ENCODE measurements around the gene TBC1D2.
"Not testable (repeated sequence)": the region's sequence is repeated elsewhere in the genome, so short reads cannot be mapped to it uniquely, and the experiment has no call there.

Gene TBC1D2

DNA sequence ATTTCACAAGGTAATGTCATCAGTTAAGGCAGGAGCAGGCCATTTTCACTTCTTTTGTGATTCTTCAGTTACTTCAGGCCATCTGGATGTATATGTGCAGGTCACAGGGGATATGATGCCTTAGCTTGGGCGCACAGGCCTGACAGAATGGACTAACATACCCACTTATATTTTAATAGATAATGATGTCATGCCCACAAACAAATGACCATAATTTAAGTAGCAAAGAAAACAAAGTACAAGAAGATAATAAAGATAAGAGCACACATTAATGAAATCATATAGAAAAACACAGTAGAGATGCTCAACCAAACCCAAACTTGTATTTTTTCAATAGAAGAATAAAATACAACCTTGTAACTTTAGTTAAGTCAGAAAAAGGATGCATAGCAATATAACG, 19.7 kb upstream of the TBC1D2 start:
- no peak for DNase-seq (ENCODE audit: low read depth)
- H3K4me3 ChIP-seq (ENCODE audit: low read length) = no peak overlapping the region
- TF ChIP-seq, protein P1, sequence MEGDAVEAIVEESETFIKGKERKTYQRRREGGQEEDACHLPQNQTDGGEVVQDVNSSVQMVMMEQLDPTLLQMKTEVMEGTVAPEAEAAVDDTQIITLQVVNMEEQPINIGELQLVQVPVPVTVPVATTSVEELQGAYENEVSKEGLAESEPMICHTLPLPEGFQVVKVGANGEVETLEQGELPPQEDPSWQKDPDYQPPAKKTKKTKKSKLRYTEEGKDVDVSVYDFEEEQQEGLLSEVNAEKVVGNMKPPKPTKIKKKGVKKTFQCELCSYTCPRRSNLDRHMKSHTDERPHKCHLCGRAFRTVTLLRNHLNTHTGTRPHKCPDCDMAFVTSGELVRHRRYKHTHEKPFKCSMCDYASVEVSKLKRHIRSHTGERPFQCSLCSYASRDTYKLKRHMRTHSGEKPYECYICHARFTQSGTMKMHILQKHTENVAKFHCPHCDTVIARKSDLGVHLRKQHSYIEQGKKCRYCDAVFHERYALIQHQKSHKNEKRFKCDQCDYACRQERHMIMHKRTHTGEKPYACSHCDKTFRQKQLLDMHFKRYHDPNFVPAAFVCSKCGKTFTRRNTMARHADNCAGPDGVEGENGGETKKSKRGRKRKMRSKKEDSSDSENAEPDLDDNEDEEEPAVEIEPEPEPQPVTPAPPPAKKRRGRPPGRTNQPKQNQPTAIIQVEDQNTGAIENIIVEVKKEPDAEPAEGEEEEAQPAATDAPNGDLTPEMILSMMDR (IDR thresholded peaks at IDR 0.05; ENCODE audit: insufficient read depth, low read depth, low read length, missing control alignments) = no peak

DNA sequence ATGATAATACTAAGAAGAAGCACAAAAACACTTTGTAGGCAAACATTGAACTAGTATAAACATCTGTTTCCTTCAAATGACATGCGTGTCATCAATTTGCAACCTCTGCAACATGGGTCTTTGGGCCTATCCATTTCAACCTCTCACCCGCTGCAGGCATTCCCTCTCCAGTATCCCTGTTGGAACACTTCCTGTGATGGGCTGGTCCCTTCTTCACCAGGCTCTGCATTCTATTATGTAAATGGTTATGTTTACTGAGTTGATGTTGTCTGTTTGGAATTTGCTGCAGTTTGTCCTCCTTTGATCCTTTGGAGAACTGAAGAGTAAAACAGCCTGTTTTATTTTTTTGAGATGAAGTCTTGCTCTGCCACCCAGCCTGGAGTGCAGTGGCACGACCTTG, 16.6 kb upstream of the TBC1D2 start:
- no peak overlapping the region for H3K4me3 ChIP-seq (ENCODE audit: low read length)
- TF ChIP-seq, protein P1 (IDR thresholded peaks at IDR 0.05; ENCODE audit: insufficient read depth, low read depth, low read length, missing control alignments) = no peak
- DNase-seq (ENCODE audit: low read depth) = no peak

DNA sequence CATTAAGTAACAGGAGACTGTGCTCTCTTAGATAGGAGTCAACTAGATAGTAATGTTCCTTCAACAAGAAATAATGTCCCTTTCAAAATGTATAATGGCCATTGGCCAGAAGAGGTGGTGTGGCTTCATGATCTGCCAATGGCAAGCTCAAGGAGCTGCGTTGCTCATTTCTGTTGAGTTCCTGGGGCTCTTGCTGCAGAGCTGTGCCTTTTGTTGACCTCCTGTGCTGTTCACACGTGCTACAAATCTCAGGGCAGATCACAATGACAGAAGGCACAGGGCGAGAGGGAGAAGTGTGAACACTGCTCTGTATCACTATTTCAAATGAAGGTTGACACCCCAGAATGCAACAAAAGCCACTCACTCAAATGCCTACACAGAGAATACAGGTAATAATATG, 16.0 kb upstream of the TBC1D2 start:
- no peak for DNase-seq (ENCODE audit: low read depth)
- no peak overlapping the region for H3K4me3 ChIP-seq (ENCODE audit: low read length)
- TF ChIP-seq, protein P1 (IDR thresholded peaks at IDR 0.05; ENCODE audit: insufficient read depth, low read depth, low read length, missing control alignments) = no peak

DNA sequence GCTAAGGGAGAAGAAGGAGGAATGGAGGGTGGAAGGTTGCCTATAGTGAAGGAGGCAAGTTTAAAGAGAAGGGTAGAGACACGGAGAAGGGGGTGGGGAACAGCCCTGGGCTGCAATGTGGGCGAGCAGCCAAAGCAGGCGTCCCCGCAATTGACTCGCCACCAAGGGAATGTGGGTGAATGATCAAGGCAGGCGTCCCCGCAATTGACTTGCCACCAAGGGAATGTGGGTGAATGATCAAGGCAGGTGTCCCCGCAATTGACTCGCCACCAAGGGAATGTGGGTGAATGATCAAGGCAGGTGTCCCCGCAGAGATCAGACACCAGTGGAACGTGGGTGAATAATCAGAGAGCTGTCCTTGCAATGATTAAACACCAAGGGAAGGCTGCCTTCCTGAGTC, 14.8 kb upstream of the TBC1D2 start:
- H3K4me3 ChIP-seq (ENCODE audit: low read length); DNase-seq (ENCODE audit: low read depth): not testable (repeated sequence)

DNA sequence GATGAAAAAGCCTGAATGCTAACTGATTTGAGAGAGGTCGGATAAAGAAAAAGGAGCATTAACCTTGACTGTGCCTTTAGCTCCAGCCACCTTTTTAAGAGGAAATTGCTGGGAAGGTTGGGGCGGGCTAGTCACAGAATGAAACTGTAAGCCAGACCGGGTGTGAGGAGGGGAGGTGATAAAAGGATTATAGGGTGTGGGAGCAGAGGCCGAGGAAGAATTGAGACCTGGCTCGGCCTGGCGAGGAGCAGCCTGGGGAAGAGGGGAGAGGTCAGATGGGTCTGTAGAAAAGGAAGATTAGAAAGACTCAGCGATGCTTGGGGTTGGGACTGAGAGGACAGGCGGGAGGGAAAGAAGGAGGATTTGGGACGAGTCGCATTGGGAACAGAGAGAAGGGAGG, 14.2 kb upstream of the TBC1D2 start:
- H3K4me3 ChIP-seq (ENCODE audit: low read length); DNase-seq (ENCODE audit: low read depth): not testable (repeated sequence)

DNA sequence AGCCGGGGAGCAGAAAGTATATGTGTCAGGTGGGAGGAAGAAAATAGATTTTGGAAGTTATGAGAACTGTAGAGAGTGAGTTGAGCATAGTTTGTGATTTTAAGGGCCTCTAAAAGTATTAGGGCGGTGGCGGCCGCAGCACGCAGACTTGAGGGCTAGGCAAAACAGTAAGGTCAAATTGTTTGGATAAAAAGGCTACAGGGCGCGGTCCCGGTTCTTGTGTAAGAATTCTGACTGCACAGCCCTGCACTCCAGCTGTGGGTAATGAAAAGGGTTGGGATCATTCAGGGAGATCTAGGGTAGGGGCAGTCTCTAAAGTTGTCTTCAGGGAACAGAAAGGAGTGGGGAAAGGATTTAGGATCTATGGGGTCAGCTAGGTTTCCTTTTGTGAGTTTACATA, 12.1 kb upstream of the TBC1D2 start:
- not testable (repeated sequence) for H3K4me3 ChIP-seq (ENCODE audit: low read length); DNase-seq (ENCODE audit: low read depth)

DNA sequence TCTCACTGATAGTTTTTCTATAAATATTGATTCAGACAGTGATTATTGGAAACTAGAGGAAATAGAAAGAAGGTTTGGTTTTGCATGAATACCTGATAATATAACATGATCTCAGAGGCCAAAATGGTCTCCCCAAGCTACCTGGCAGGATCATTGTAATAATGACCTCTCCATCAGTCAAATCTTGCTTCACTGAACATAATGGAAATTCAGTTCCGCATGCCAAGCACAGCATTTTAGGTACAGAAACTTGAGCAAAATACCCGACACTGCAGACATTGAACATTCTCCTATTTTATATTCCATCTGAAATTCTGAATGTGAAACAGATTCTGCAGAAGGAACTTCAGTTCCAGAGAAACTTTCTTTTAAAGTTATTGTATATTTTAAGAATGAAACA, 9.1 kb upstream of the TBC1D2 start:
- no peak overlapping the region for H3K4me3 ChIP-seq (ENCODE audit: low read length)
- TF ChIP-seq, protein P1 (IDR thresholded peaks at IDR 0.05; ENCODE audit: insufficient read depth, low read depth, low read length, missing control alignments) = no peak
- no peak for DNase-seq (ENCODE audit: low read depth)

DNA sequence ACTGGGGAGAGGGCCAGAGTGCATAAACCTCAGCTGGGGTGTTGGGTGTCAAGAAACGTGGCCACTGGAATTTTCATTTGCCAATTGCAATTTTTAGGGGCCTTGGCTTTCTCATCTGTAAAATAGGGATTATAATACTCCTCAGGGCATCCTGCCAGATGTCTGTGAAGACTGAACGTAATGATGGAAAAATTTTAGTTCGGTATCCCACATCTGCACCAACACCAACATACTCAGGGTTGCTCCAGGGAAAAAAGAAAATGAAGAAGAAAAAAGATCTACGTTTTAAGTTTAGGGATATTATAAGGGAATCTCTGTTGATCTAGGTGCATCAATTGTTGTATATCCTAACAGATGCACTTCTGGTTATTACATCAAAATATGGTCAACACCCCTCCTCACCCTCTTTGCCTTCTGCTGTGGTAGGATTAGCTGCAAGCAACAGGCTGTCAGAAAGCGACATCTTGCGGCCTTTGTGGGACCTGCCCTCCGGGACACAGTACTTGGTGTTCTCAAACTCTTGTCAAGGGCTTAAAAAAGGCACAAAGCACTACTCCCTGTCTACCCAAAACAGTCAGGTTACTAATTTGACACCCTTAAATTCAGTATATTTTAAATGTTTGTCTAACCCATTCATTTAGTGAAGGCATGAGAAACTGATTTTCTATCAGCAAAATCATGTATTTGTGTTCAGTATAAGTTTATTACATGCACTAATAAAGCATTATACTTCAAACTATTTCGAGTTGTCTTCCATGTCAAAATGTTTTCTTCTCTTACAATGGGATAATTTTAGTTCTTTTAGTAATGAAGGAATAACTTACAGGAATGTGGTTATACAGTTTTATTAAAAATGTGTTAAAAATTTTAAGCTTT, 8.3 kb upstream of the TBC1D2 start:
- TF ChIP-seq, protein P1 (IDR thresholded peaks at IDR 0.05; ENCODE audit: insufficient read depth, low read depth, low read length, missing control alignments) = peak; percentile 100
- peak; percentile 82 for DNase-seq (ENCODE audit: low read depth)
- no peak overlapping the region for H3K4me3 ChIP-seq (ENCODE audit: low read length)

Measured in epithelial cell of esophagus (primary cell).